Mucosa of rectum (tissue), 2 donors: Measurements from ENCODE around the gene BCL2.

Source experiments
- H3K27ac ChIP-seq, 2 donors: one replicate each; pipeline ENCODE4 v1.7.0; 2013; ENCODE audit warnings: inconsistent platforms in 2 of 2, low read depth in 2 of 2, low read length in 2 of 2
- H3K27me3 ChIP-seq, 2 donors: one replicate each; pipeline ENCODE4 v1.7.0; 2013; ENCODE audit warnings: low read length in 2 of 2; ENCODE audit not compliant: control insufficient read depth in 2 of 2, insufficient read depth in 2 of 2
- H3K36me3 ChIP-seq, 2 donors: one replicate each; pipeline ENCODE4 v1.7.0; 2013; ENCODE audit warnings: low read length in 2 of 2; ENCODE audit not compliant: control insufficient read depth in 2 of 2, insufficient read depth in 2 of 2
- H3K4me1 ChIP-seq, 2 donors: one replicate each; pipeline ENCODE4 v1.7.0; 2013; ENCODE audit warnings: low read length in 2 of 2, mild to moderate bottlenecking in 1 of 2; ENCODE audit not compliant: control insufficient read depth in 2 of 2, insufficient read depth in 2 of 2
- H3K4me3 ChIP-seq, 2 donors: one replicate each; pipeline ENCODE4 v1.7.0; 2013; ENCODE audit warnings: low read length in 2 of 2
- H3K9ac ChIP-seq, 2 donors: one replicate each; pipeline ENCODE4 v1.7.0; 2013; ENCODE audit warnings: low read length in 2 of 2, low read depth in 1 of 2, mild to moderate bottlenecking in 1 of 2
- H3K9me3 ChIP-seq, 2 donors: one replicate each; pipeline ENCODE4 v1.7.0; 2013; ENCODE audit warnings: low read length in 2 of 2; ENCODE audit not compliant: control insufficient read depth in 2 of 2
- donor health status: healthy.
- donor health status: Normal muscosa, but diverticular disease.

Gene BCL2

DNA sequence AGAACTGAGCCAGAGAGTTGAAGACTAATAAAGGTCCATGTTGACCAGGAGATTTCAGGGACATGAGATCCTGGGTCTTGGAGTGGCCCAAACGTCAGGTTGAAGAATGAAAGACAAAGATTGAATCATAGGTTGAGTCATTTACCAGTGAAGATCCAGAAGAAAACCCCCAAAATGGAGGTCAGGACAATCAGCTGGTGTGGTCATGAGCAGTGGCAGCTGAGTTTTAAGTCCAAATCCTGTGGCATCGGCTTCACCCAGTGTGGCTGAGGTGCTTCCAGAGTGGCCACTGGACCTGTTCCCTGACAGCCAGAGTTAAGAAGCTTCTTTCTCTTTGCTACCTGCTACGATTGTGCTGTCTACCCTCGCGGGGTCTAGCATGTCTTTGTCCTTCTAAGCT lies 234.0 kb downstream of the BCL2 start:
- H3K27me3 ChIP-seq: no peaks in the 10 kb centered on the region
- no peaks in the 10 kb centered on the region for H3K36me3 ChIP-seq
- H3K9ac ChIP-seq: no peak overlapping the region
- H3K9me3 ChIP-seq: no peaks in the 10 kb centered on the region
- H3K4me3 ChIP-seq: no peak overlapping the region
- no peak overlapping the region for H3K27ac ChIP-seq
- H3K4me1 ChIP-seq: no peaks in the 10 kb centered on the region

GRCh38 chr18:63084219-63084618 lies 235.3 kb downstream of the BCL2 start:
- Histone ChIP-seq H3K9me3 (no peaks in the 10 kb centered on the region), H3K27me3 (no peaks in the 10 kb centered on the region), H3K27ac (no peak overlapping the region), H3K4me3 (no peak overlapping the region), H3K9ac (no peak overlapping the region), H3K36me3 (no peaks in the 10 kb centered on the region), H3K4me1 (no peaks in the 10 kb centered on the region)

DNA sequence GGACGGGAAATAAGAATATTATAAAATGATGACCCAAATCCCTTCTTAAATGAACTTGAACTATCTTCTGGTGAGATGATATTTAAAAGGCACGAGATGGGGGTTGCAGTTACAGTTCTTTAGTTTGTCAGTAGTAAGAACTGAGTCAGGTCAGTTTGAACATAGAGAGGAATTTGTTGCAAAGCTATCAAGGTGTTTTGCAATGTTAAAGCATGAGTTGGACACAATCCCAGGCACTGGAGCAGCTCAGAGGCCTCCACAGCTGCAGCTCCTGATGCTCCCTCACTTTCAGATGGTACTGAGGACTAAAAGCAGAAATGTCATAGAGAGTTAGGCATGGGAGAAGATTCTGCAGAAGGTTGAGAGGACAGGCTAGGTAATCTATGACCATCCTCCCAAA lies 236.0 kb downstream of the BCL2 start:
- Histone ChIP-seq H3K9me3 (no peaks in the 10 kb centered on the region), H3K4me1 (no peaks in the 10 kb centered on the region), H3K4me3 (no peak overlapping the region), H3K9ac (no peak overlapping the region), H3K36me3 (no peaks in the 10 kb centered on the region), H3K27me3 (no peaks in the 10 kb centered on the region), H3K27ac (no peak overlapping the region)

- H3K9me3 ChIP-seq: no peaks in the 10 kb centered on the region
- H3K27me3 ChIP-seq: no peaks in the 10 kb centered on the region
- H3K36me3 ChIP-seq: no peaks in the 10 kb centered on the region
- H3K27ac ChIP-seq: no peak overlapping the region
- H3K4me3 ChIP-seq: no peak overlapping the region
- H3K4me1 ChIP-seq: no peaks in the 10 kb centered on the region
- no peak overlapping the region for H3K9ac ChIP-seq
Observed at GRCh38 chr18:63083020-63083531, 236.5 kb downstream of the BCL2 start.

DNA sequence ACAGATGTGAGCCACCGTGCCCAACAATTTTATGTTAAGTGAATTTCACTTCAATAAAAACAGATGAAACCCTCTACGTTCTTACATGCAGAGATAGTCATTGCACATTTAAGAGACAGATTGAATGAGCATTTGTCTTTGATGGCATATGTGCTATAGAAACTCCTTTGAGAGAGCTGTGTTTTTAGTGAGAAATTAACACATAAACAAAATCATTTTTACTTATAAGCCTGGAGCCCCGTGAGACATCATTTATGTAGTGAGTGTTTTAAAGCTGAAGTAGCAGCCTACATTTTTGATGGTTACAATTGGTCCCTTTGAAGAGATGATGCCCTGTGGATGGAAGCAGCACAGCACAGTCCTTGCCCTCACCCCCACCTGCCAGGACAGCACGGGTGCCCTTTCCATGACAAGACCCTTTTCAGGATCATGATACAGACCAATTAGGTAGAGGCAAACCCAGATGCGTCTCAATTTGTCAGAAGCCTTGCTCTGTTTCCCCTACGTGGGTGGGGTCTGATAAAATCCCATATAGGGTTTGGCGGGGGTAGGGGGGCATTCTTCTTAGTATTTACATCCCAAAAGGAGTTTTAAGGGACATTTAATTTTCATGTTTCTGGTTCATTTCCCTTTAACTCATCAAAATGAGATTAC lies 237.1 kb downstream of the BCL2 start:
- no peak overlapping the region for H3K9ac ChIP-seq
- no peak overlapping the region for H3K27ac ChIP-seq
- no peaks in the 10 kb centered on the region for H3K36me3 ChIP-seq
- no peaks in the 10 kb centered on the region for H3K27me3 ChIP-seq
- no peak overlapping the region for H3K4me3 ChIP-seq
- H3K9me3 ChIP-seq: no peaks in the 10 kb centered on the region
- H3K4me1 ChIP-seq: no peaks in the 10 kb centered on the region

- Histone ChIP-seq H3K36me3 (no peaks in the 10 kb centered on the region), H3K27ac (no peak overlapping the region), H3K9ac (no peak overlapping the region), H3K27me3 (no peaks in the 10 kb centered on the region), H3K4me1 (peaks cover 0 to 2% of the 10 kb centered on the region in 2 donors), H3K9me3 (no peaks in the 10 kb centered on the region), H3K4me3 (no peak overlapping the region)
Observed at GRCh38 chr18:63079114-63079513, 240.5 kb downstream of the BCL2 start.

- no peak overlapping the region for H3K9ac ChIP-seq
- H3K4me3 ChIP-seq: no peak overlapping the region
- H3K9me3 ChIP-seq: no peaks in the 10 kb centered on the region
- peaks cover 0 to 2% of the 10 kb centered on the region in 2 donors for H3K4me1 ChIP-seq
- H3K36me3 ChIP-seq: no peaks in the 10 kb centered on the region
- no peaks in the 10 kb centered on the region for H3K27me3 ChIP-seq
- no peak overlapping the region for H3K27ac ChIP-seq
Observed at GRCh38 chr18:63078471-63078870, 241.1 kb downstream of the BCL2 start.

DNA sequence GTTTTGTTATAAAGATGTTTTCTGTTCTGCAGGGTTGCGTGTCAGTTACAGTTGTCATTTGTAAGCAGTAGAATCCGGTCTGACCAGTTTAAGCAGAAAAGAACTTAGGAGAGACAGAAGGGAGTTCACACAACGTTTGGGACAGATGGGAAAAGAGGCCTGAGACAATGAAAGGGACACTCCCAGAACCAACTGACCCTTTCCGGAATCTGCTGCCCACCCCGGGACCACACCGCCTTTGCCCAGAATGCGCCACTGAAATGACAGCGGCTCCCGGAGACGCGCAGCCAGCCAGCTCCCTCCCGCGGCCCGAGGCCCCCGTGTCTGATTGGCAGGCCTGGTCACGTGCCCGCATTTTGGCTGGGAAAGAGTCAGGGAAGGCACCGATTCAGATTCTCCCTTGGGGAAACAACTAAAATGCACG lies 244.6 kb downstream of the BCL2 start:
- Histone ChIP-seq H3K27me3 (no peaks in the 10 kb centered on the region), H3K4me3 (peak overlapping the region; percentile 78 to 80), H3K4me1 (peaks cover 0 to 2% of the 10 kb centered on the region in 2 donors), H3K36me3 (no peaks in the 10 kb centered on the region), H3K27ac (peak overlapping the region; percentile 75 to 90), H3K9me3 (no peaks in the 10 kb centered on the region), H3K9ac (peak overlapping the region; percentile 48 to 63)

DNA sequence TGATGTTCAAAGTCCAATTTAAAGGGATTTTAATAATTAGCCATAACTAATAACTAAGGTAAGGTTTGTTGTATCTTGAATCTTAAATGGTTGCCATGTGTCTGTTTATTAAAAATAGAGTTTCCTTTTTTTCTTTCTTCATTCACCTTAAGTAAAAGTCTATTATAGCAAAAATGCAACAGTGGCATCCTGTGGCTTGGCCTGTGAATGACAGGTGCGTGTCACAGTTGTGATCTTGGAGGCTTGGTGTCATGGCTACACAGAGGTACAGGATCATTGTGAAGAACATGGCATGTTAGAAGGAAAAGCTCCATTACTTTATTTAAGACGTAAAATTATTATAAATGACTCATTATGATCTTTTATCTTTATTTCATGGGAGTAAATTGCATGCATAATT lies 246.1 kb downstream of the BCL2 start:
- H3K27me3 ChIP-seq: no peaks in the 10 kb centered on the region
- no peak overlapping the region for H3K27ac ChIP-seq
- no peak overlapping the region for H3K9ac ChIP-seq
- H3K9me3 ChIP-seq: no peaks in the 10 kb centered on the region
- H3K36me3 ChIP-seq: no peaks in the 10 kb centered on the region
- H3K4me1 ChIP-seq: peaks cover 0 to 2% of the 10 kb centered on the region in 2 donors
- no peak overlapping the region for H3K4me3 ChIP-seq
